SK-N-SH (cell line): ENCODE results near the gene SIGLEC8. TPM values are rescaled to one million over a fixed set of nuclear protein-coding genes. Genes with fewer than 3 reads are reported as not detected.

ENCODE experiments used
- CTCF ChIA-PET: fragments of 300-600, 350-600 bp; formaldehyde crosslinking; extraction: SDS; loops from one replicate; lab custom pipeline; 2021; lab: Yijun Ruan, JAX
- POLR2A ChIA-PET: fragments of 350-600 bp; sonication (Branson Sonifier 250); formaldehyde crosslinking; extraction: SDS; loops from one replicate; lab custom pipeline; 2020; ENCODE audit warnings: antibody characterized with exemption, inconsistent platforms; lab: Yijun Ruan, JAX
- DNase-seq: peaks from one replicate; pipeline ENCODE4 v3.0.0; 2012
- H2AFZ ChIP-seq: fragments of 200-600 bp; sonication (generic); 2 replicates; pipeline ENCODE4 v1.8.1; 2016; ENCODE audit warnings: antibody characterized with exemption, mild to moderate bottlenecking, low read depth
- H3F3A ChIP-seq: fragments of 200-600 bp; sonication (generic); replicated peaks from 2 replicates; pipeline ENCODE3; 2016; ENCODE audit warnings: antibody characterized with exemption, mild to moderate bottlenecking; ENCODE audit not compliant: insufficient read depth
- H3K27ac ChIP-seq, 2 experiments: fragments of 200-500 bp in 1 of 2; fragments of 200-600 bp in 1 of 2; sonication (Bioruptor generic) in 1 of 2; sonication (generic), shearing (Covaris generic) in 1 of 2; 2 replicates each; pipeline versions ENCODE4 v1.5.1 to v1.6.1; 2014 to 2016; ENCODE audit warnings: low read depth in 2 of 2, inconsistent platforms in 1 of 2, low read length in 1 of 2, mild to moderate bottlenecking in 1 of 2, mixed read lengths in 1 of 2
- H3K27me3 ChIP-seq: fragments of 200-600 bp; sonication (generic), shearing (Covaris generic); 2 replicates; pipeline ENCODE4 v1.6.1; 2016; ENCODE audit warnings: mixed run types; ENCODE audit not compliant: insufficient read depth
- H3K36me3 ChIP-seq, 2 experiments: fragments of 200-500 bp in 1 of 2; fragments of 200-600 bp in 1 of 2; sonication (Bioruptor generic) in 1 of 2; sonication (generic) in 1 of 2; replicated peaks in 1 of 2; 2 replicates each; pipeline versions ENCODE3 to v1.5.1; 2014 to 2016; ENCODE audit warnings: low read length in 1 of 2, mild to moderate bottlenecking in 1 of 2; ENCODE audit not compliant: insufficient read depth in 2 of 2, control insufficient read depth in 1 of 2
- H3K4me1 ChIP-seq, 2 experiments: fragments of 200-500 bp in 1 of 2; fragments of 200-600 bp in 1 of 2; sonication (Bioruptor generic) in 1 of 2; sonication (generic), shearing (Covaris generic) in 1 of 2; 2 replicates each; pipeline versions ENCODE4 v1.5.1 to v1.6.1; 2014 to 2016; ENCODE audit warnings: low read depth in 1 of 2, low read length in 1 of 2, mixed run types in 1 of 2; ENCODE audit not compliant: insufficient read depth in 2 of 2, control insufficient read depth in 1 of 2
- H3K4me2 ChIP-seq: fragments of 200-600 bp; sonication (generic), shearing (Covaris generic); 2 replicates; pipeline ENCODE4 v1.6.1; 2017; ENCODE audit warnings: mixed run types
- H3K4me3 ChIP-seq, 2 experiments: fragments of 200-500 bp in 1 of 2; fragments of 200-600 bp in 1 of 2; sonication (Bioruptor generic) in 1 of 2; sonication (generic), shearing (Covaris generic) in 1 of 2; 2 replicates each; pipeline versions ENCODE4 v1.5.1 to v1.8.1; 2014 to 2016; ENCODE audit warnings: low read depth in 2 of 2, inconsistent platforms in 1 of 2, low read length in 1 of 2, mild to moderate bottlenecking in 1 of 2, mixed read lengths in 1 of 2, moderate library complexity in 1 of 2
- H3K79me2 ChIP-seq: fragments of 200-600 bp; sonication (generic); 2 replicates; pipeline ENCODE4 v1.8.1; 2017; ENCODE audit warnings: mild to moderate bottlenecking; ENCODE audit not compliant: insufficient read depth
- H3K9ac ChIP-seq: fragments of 200-600 bp; sonication (generic); 2 replicates; pipeline ENCODE4 v1.6.1; 2017; ENCODE audit warnings: mixed run types
- H3K9me2 ChIP-seq: fragments of 200-600 bp; sonication (generic); 2 replicates; pipeline ENCODE4 v1.6.1; 2017; ENCODE audit warnings: mixed run types
- H3K9me3 ChIP-seq: fragments of 200-600 bp; sonication (generic); 2 replicates; pipeline ENCODE4 v1.6.1; 2017; ENCODE audit warnings: mixed run types, mild to moderate bottlenecking, moderate library complexity
- H4K20me1 ChIP-seq: fragments of 200-600 bp; sonication (generic); 2 replicates; pipeline ENCODE4 v1.6.1; 2017; ENCODE audit warnings: mild to moderate bottlenecking, mixed run types; ENCODE audit not compliant: insufficient read depth
- FOXJ3 ChIP-seq: sonication (generic); formaldehyde crosslinking; IDR thresholded peaks from 2 replicates; pipeline ENCODE4 v1.5.1; 2020; ENCODE audit warnings: mild to moderate bottlenecking, missing genetic modification reagents
- REST ChIP-seq: IDR thresholded peaks from 2 replicates; pipeline ENCODE4 v1.6.1; 2012; ENCODE audit warnings: mild to moderate bottlenecking, low read depth, low read length, moderate library complexity
- RXRA ChIP-seq: IDR thresholded peaks from 2 replicates; pipeline ENCODE4 v1.4.0; 2012; ENCODE audit warnings: low read depth, mild to moderate bottlenecking, borderline replicate concordance
- SIN3A ChIP-seq: IDR thresholded peaks from 2 replicates; pipeline ENCODE4 v1.6.1; 2012; ENCODE audit warnings: low read depth, mild to moderate bottlenecking, low read length, moderate library complexity, borderline replicate concordance
- USF1 ChIP-seq: IDR thresholded peaks from 2 replicates; pipeline ENCODE4 v1.4.0; 2012; ENCODE audit warnings: low read depth, borderline replicate concordance
- WGBS: methylation state at CpG from one replicate; pipeline ENCODE4 v1.1.6; 2017; ENCODE audit warnings: low lambda C conversion rate; 5-methylcytosine and 5-hydroxymethylcytosine counted together
- polyA plus RNA-seq, 3 experiments: library from polyadenylated mRNA; depleted of rRNA; stranded (reverse); fragments of >200 nt; gene quantifications; 2 replicates each; pipeline ENCODE4 v1.2.3, GENCODE V29; 2012

Gene SIGLEC8
- polyA plus RNA-seq, 1 of the 3 experiments (the other 2 are of a cell fraction): not detected

- ChIA-PET CTCF (interaction anchor here (1.6 to 5.1 kb wide), 4 partner anchors 7 to 297 kb away, joined by 4 to 46 read pairs (median 10); no protein-coding TSS in a partner anchor), POLR2A (no interaction called here)
- 26% methylated on average over 8 of the region's 8 CpGs for WGBS
- Histone ChIP-seq H2AFZ (no peak overlapping the region), H3K9ac (no peak overlapping the region), H3K36me3 (no peaks in the 10 kb centered on the region), H3F3A (no peaks in the 10 kb centered on the region), H3K4me3 (no peak overlapping the region), H3K9me3 (no peaks in the 10 kb centered on the region), H3K27me3 (peaks cover 16% of the 10 kb centered on the region; the same call in 1 of the 2 replicates), H4K20me1 (no peaks in the 10 kb centered on the region), H3K27ac (no peak overlapping the region), H3K9me2 (no peaks in the 10 kb centered on the region), H3K4me1 (no peaks in the 10 kb centered on the region), H3K79me2 (no peaks in the 10 kb centered on the region), H3K4me2 (no peak overlapping the region)
- DNase-seq: no peak
- TF ChIP-seq REST (peak; percentile 95), SIN3A (no peak)
These were observed 22.3 kb upstream of the SIGLEC8 start for GRCh38 chr19:51480590-51480989.

- H3K9me3 ChIP-seq: no peaks in the 10 kb centered on the region
- peaks cover 16% of the 10 kb centered on the region; the same call in 1 of the 2 replicates for H3K27me3 ChIP-seq
- H3F3A ChIP-seq: no peaks in the 10 kb centered on the region
- ChIA-PET CTCF (interaction anchor here (1.3 to 5.1 kb wide), 3 partner anchors 6 to 177 kb away, joined by 5 to 46 read pairs (median 7); no protein-coding TSS in a partner anchor), POLR2A (no interaction called here)
- no peaks in the 10 kb centered on the region for H4K20me1 ChIP-seq
- no peak overlapping the region for H3K27ac ChIP-seq
- WGBS: 12% methylated on average over 12 of the region's 12 CpGs
- no peaks in the 10 kb centered on the region for H3K36me3 ChIP-seq
- DNase-seq: no peak
- H3K4me2 ChIP-seq: no peak overlapping the region
- no peaks in the 10 kb centered on the region for H3K4me1 ChIP-seq
- no peaks in the 10 kb centered on the region for H3K79me2 ChIP-seq
- no peak for TF ChIP-seq RXRA
- TF ChIP-seq FOXJ3 (CRISPR knock-in tag): no peak
- no peak for TF ChIP-seq USF1
- H3K4me3 ChIP-seq: no peak overlapping the region
- H2AFZ ChIP-seq: no peak overlapping the region
- no peak overlapping the region for H3K9ac ChIP-seq
- no peaks in the 10 kb centered on the region for H3K9me2 ChIP-seq
These were observed 21.5 kb upstream of the SIGLEC8 start for GRCh38 chr19:51479531-51480331.
